OCI-LY3 (cell line): ENCODE results near the gene RAP1GAP2.

Experiments used
- EZH2phosphoT487 ChIP-seq: fragments of 200-600 bp; shearing (Covaris generic); IDR thresholded peaks from 2 replicates; pipeline ENCODE4 v1.6.1; 2018; ENCODE audit warnings: antibody characterized with exemption, mixed run types, low read depth
- TF ChIP-seq, protein P1 (sequence below): fragments of 200-600, 300-600 bp; sonication (generic); IDR thresholded peaks from 2 replicates; pipeline ENCODE4 v1.5.1; 2014; ENCODE audit warnings: antibody characterized with exemption, low read length, low read depth

DNA sequence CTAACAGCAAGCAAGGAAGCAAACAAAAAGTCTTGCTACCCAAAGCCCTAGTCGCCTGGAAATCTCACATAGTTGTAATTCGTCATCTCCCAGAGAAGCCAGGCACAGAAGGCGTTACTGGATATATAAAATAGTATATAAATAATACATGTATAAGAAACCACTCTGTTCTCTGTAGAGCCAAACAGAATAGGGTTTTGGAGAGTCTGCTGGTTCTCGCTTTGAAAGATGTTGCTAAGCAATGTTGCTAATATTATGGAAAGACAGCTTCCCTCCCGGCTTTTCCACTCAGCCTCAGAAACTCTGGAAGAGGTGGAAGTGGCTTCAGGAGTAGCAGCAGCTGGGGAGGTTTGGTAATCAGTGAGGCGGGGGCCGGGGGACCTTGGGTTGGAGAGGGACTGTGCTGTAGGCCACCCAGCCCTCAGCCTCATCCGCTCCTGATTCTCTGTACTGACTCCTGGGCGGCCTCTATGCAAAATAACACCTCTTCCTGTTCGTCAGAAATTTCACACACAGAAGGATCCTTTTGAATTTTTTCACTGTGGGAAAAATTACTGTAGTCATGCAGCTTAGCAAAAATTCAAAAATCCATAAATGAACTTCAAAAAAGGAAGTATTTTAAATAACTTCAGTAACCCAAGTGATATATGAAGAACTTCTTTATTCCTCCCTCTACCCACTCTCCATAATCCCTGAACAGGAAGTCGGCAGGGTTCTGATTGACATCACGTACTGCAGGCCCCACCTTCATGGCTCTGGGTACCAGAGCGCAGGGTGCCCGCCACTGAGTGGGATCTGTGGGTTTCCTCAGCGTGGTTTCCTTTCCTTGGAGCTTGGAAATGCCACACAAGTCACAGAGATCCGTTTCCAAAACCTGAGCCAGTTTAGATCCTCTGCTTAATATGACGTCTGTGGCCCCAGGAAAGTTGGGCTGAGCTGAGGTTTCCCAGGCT, 51.4 kb downstream of the RAP1GAP2 start:
- TF ChIP-seq, protein P1, sequence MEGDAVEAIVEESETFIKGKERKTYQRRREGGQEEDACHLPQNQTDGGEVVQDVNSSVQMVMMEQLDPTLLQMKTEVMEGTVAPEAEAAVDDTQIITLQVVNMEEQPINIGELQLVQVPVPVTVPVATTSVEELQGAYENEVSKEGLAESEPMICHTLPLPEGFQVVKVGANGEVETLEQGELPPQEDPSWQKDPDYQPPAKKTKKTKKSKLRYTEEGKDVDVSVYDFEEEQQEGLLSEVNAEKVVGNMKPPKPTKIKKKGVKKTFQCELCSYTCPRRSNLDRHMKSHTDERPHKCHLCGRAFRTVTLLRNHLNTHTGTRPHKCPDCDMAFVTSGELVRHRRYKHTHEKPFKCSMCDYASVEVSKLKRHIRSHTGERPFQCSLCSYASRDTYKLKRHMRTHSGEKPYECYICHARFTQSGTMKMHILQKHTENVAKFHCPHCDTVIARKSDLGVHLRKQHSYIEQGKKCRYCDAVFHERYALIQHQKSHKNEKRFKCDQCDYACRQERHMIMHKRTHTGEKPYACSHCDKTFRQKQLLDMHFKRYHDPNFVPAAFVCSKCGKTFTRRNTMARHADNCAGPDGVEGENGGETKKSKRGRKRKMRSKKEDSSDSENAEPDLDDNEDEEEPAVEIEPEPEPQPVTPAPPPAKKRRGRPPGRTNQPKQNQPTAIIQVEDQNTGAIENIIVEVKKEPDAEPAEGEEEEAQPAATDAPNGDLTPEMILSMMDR, result no peak
- TF ChIP-seq EZH2phosphoT487, result no peak
